ENCODE data around the gene ATPAF2.

Gene ATPAF2

DNA sequence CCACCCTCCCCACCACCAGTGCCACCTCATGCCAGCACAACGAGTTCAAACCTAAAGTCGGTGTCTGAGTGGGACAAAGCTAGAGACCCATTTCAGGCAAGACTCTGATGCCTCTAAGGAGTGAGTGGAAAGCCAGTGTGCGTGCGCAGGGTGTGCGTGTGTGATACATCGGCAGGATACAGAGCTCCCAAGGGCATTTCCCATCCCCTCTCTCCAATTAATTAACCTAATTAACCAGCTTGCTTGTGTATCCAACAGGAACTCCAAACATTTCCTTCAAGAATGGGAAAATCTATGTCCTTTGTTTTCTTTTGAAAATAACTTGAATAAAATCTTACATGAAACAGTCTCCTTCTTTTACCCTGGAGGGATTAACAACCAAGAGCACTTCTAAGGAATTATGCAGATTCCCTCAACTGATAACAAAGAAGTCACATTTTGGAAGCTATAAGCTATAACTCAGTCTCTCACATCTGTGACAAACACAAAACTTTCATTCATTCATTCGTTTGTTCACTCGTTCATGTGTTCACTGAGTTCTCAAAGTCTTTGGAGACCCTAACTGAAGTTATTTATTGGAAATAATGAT, 9.9 kb downstream of the ATPAF2 start:
- Histone ChIP-seq H3K4me3 (ENCODE audit: low read depth, low read length) (no peak overlapping the region), H3K27me3 (replicated peaks) (no peaks in the 10 kb centered on the region), H3K36me3 (replicated peaks) (no peaks in the 10 kb centered on the region), H3K27ac (no peak overlapping the region)
- no peak for DNase-seq
- in situ Hi-C loops (cut with HindIII; ENCODE audit: low pct_ligation_motif_present, low sequenced_read_pairs) = no loop called here
- TF ChIP-seq, protein P1, sequence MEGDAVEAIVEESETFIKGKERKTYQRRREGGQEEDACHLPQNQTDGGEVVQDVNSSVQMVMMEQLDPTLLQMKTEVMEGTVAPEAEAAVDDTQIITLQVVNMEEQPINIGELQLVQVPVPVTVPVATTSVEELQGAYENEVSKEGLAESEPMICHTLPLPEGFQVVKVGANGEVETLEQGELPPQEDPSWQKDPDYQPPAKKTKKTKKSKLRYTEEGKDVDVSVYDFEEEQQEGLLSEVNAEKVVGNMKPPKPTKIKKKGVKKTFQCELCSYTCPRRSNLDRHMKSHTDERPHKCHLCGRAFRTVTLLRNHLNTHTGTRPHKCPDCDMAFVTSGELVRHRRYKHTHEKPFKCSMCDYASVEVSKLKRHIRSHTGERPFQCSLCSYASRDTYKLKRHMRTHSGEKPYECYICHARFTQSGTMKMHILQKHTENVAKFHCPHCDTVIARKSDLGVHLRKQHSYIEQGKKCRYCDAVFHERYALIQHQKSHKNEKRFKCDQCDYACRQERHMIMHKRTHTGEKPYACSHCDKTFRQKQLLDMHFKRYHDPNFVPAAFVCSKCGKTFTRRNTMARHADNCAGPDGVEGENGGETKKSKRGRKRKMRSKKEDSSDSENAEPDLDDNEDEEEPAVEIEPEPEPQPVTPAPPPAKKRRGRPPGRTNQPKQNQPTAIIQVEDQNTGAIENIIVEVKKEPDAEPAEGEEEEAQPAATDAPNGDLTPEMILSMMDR (IDR thresholded peaks at IDR 0.05; ENCODE audit: low read depth, low read length, missing control alignments) = no peak

DNA sequence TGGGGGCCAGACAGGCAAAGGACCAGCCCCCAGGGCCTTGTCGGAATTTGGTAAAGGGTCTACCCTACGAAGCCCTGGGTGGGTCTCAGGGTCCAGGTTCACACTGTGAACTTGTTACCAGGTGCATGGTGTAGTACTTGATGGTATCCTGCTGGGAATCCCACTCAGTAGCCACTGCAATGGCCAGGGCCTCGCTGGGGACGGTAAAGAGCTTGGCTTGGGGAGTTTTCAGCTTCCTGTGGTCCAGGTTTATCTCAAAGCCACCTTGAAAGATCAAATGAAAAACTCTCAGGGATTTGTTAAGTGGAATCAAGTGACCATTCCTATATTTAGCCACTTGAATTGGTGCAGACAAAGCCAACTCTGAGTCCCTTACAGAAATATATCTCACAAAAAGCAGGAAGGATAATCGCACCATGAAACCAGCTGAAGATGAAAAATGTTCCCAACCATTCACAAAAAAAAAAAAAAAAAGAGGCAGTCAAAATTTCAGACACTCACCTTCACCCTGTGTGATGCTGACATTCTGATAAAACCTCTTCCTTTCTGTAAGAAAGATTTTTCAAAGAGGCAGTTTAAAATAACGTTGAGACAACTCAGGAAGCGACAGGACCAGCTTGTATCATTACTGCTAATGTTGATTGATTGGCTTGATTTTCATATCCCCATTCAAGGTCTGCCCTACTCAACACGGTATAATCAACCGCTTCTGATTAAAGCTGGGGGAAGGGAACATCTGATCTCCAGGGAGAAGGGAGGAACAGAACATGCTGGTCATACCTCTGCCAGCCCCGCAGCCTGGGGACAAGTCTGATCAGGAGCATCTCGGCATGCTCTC, 10.6 kb downstream of the ATPAF2 start:
- TF ChIP-seq, protein P1 (IDR thresholded peaks at IDR 0.05; ENCODE audit: low read depth, low read length, missing control alignments) = no peak
- in situ Hi-C loops (cut with HindIII; ENCODE audit: low pct_ligation_motif_present, low sequenced_read_pairs) = no loop called here
- no peak for DNase-seq
- Histone ChIP-seq H3K27ac (no peak overlapping the region), H3K36me3 (replicated peaks) (no peaks in the 10 kb centered on the region), H3K4me3 (ENCODE audit: low read depth, low read length) (no peak overlapping the region), H3K27me3 (replicated peaks) (no peaks in the 10 kb centered on the region)

DNA sequence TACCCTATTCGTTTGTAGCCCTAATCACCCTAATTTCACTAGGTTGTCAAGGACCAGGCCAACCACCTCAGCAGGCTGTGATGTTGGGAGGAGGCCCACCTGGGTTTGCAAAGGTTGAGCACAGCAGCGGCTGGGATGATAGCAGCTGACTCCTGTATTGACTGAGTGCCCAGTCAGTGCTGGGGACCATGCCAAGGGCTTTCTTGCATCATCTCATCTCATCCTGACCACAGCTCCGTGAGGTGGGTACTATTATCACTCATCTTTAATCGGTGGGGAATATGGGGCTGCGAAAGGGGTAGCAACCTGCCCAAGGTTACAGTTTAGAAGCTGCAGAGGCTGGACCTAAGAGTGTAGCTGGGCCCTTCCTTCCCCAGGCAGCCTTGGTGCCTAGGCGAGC, 11.7 kb downstream of the ATPAF2 start:
- H3K27me3 ChIP-seq (replicated peaks) = no peaks in the 10 kb centered on the region
- TF ChIP-seq, protein P1 (IDR thresholded peaks at IDR 0.05; ENCODE audit: low read depth, low read length, missing control alignments) = no peak
- no peak overlapping the region for H3K4me3 ChIP-seq (ENCODE audit: low read depth, low read length)
- no peak for DNase-seq
- in situ Hi-C loops (cut with HindIII; ENCODE audit: low pct_ligation_motif_present, low sequenced_read_pairs) = no loop called here
- H3K27ac ChIP-seq = no peak overlapping the region
- H3K36me3 ChIP-seq (replicated peaks) = no peaks in the 10 kb centered on the region

DNA sequence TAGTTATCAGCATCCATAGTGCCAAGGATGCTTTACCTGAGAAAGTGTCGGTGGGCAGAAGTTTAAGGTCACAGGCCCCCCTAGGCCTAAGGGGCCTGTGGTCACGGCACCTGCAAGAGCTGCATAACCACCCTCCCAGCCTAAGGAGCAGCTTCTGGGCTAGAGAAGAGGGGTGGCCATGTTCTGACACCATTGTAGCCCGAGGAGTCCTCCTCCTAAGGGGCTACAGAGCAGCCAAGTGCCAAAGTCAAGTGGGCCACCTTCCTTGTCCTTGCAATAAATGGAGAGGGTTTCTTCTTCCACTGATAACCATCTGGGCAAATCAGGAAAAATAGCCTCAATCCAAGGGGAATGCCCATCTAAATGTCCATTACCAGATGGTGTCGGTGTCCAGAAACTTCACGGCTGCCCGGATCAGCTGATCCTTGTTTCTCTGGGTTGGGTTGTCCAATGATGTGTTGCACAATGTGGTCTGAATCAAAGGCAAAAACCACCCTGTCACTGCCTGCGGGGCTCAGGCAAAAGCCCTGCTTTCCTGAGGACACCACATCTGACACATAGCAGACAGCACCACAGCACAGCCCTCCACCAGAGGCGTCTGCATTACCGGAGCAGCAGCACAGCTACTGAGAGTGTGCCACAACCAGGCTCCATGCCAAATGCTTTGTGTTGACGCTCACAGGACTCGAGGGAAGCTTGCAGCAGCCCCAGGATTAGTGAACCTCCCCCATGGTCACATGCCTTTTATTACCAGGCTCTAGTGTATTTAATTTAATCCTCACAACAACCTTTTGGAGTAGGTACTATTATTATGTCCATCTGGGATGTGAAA, 12.8 kb downstream of the ATPAF2 start:
- peak; percentile 49 for DNase-seq
- Histone ChIP-seq H3K4me3 (ENCODE audit: low read depth, low read length) (no peak overlapping the region), H3K27me3 (replicated peaks) (no peaks in the 10 kb centered on the region), H3K36me3 (replicated peaks) (no peaks in the 10 kb centered on the region), H3K27ac (no peak overlapping the region)
- in situ Hi-C loops (cut with HindIII; ENCODE audit: low pct_ligation_motif_present, low sequenced_read_pairs) = no loop called here
- TF ChIP-seq, protein P1 (IDR thresholded peaks at IDR 0.05; ENCODE audit: low read depth, low read length, missing control alignments) = peak; percentile 35

DNA sequence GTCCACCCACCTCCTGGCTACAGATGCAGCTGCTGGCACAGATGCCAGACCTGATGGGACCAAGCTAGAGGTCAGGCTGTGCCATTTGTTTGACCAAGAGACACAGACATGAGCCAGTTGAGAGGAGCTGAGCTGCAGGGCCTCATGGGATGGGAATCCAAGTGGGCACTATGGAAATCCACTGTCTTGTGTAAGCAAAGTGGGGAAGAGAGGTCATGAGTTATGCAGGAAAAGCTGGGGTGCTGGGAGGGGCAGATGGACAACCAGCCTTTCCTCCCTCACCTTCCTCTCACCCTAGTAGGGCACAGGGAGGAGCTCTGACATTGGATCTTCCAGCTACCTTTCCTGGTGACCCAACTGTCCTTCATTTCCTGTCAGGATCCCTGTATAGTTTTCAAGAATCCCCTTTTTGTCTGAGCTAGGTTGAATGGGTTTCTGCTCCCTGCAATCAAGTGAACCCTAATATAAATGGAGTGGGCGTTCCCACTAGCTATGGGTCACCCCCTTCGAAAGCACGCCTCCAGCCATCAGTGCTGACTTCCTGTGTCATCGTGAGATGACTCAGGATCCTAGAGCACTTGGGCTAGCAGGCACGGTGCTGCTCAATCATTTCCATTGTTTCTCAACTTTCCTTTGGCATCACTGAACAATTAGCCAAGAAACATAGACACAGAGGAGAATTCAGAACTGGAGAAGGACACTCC, 13.6 kb downstream of the ATPAF2 start:
- Histone ChIP-seq H3K4me3 (ENCODE audit: low read depth, low read length) (no peak overlapping the region), H3K27ac (no peak overlapping the region), H3K36me3 (replicated peaks) (no peaks in the 10 kb centered on the region), H3K27me3 (replicated peaks) (no peaks in the 10 kb centered on the region)
- TF ChIP-seq, protein P1 (IDR thresholded peaks at IDR 0.05; ENCODE audit: low read depth, low read length, missing control alignments) = no peak
- in situ Hi-C loops (cut with HindIII; ENCODE audit: low pct_ligation_motif_present, low sequenced_read_pairs) = no loop called here
- DNase-seq = no peak

Data from brain microvascular endothelial cell (primary cell).